Activated B cell treated with CpG ODN at 0.5 μM for 24 hours (primary cell): ENCODE results near the gene MLEC. TPM values are rescaled to one million over a fixed set of nuclear protein-coding genes. Genes with fewer than 3 reads are reported as not detected.

ENCODE experiments used
- ATAC-seq: fragments of 200-7000 bp; cut with Tn5 transposase; one replicate; pipeline ENCODE4 v1.10.0; 2021; ENCODE audit warnings: low read depth, mild to moderate bottlenecking, moderate library complexity
- CTCF ChIA-PET: fragments of 350-600 bp; sonication (Branson Sonifier 250); formaldehyde crosslinking; loops from one replicate; lab custom pipeline; 2021; ENCODE audit warnings: antibody characterized with exemption; lab: Charles Lee
- POLR2A ChIA-PET: fragments of 350-600 bp; sonication (Branson Sonifier 250); formaldehyde crosslinking; loops from one replicate; lab custom pipeline; 2021; ENCODE audit warnings: antibody characterized with exemption; lab: Charles Lee
- DNase-seq: peaks from one replicate; pipeline ENCODE4 v3.0.0; 2022
- H3K27ac Mint-ChIP-seq: one replicate; pipeline ENCODE4 v1.8.0; 2020; ENCODE audit warnings: mixed read lengths
- H3K27me3 Mint-ChIP-seq: one replicate; pipeline ENCODE4 v1.8.0; 2021; ENCODE audit warnings: mixed read lengths
- H3K36me3 Mint-ChIP-seq: one replicate; pipeline ENCODE4 v1.8.0; 2021; ENCODE audit warnings: low read depth, mixed read lengths
- H3K4me1 Mint-ChIP-seq: one replicate; pipeline ENCODE4 v1.8.0; 2021; ENCODE audit warnings: mixed read lengths
- H3K4me3 Mint-ChIP-seq: one replicate; pipeline ENCODE4 v1.8.0; 2020; ENCODE audit warnings: mild to moderate bottlenecking, mixed read lengths
- H3K9me3 Mint-ChIP-seq: one replicate; pipeline ENCODE4 v1.8.0; 2020; ENCODE audit warnings: mixed read lengths
- CTCF ChIP-seq: fragments of 200-600 bp; IDR thresholded peaks from one replicate; pipeline ENCODE4 v1.8.0; 2022; ENCODE audit warnings: antibody characterized with exemption, mild to moderate bottlenecking
- intact Hi-C: fragments of 100-400 bp; cut with micrococcal nuclease; formaldehyde crosslinking; loops from one replicate; pipeline ENCODE4 v1.15.1; 2024
- total RNA-seq: library from RNA; stranded (reverse); gene quantifications from 2 replicates; pipeline ENCODE4 v1.2.3, GENCODE V29; 2022

Gene MLEC
- total RNA-seq, 1 donor from 2014 or later = 69.6 TPM

DNA sequence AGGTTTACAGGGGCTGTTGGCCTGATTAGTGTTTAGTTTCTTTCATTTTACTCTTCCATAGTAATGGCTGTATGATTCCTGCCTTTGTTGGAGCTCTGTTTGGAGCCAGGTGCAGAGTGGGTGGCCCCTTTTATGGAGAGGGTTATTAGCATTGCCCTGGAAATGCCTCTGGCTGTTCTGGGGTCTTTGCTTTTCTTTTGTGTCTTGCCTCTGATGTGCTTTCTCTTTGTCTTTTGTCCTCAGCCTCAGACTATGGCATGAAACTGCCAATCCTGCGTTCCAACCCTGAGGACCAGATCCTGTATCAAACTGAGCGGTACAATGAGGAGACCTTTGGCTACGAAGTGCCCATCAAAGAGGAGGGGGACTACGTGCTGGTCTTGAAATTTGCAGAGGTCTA, 6.9 kb downstream of the MLEC start:
- ChIA-PET POLR2A (no interaction called here), CTCF (interaction anchor here (1.0 to 2.4 kb wide), 2 partner anchors 44 to 47 kb away, joined by 3 to 7 read pairs; no protein-coding TSS in a partner anchor)
- Mint-ChIP-seq H3K9me3 (no peaks in the 10 kb centered on the region), H3K36me3 (peaks cover 62% of the 10 kb centered on the region), H3K4me3 (no peak overlapping the region), H3K27ac (no peak overlapping the region), H3K4me1 (peaks cover 21% of the 10 kb centered on the region), H3K27me3 (no peaks in the 10 kb centered on the region)
- no peak for TF ChIP-seq CTCF
- intact Hi-C loops = no loop called here
- DNase-seq = no peak
- ATAC-seq = no peak

GRCh38 chr12:120696626-120697025, 9.7 kb downstream of the MLEC start:
- H3K27ac Mint-ChIP-seq = no peak overlapping the region
- H3K9me3 Mint-ChIP-seq = no peaks in the 10 kb centered on the region
- CTCF ChIA-PET = no interaction called here

DNA sequence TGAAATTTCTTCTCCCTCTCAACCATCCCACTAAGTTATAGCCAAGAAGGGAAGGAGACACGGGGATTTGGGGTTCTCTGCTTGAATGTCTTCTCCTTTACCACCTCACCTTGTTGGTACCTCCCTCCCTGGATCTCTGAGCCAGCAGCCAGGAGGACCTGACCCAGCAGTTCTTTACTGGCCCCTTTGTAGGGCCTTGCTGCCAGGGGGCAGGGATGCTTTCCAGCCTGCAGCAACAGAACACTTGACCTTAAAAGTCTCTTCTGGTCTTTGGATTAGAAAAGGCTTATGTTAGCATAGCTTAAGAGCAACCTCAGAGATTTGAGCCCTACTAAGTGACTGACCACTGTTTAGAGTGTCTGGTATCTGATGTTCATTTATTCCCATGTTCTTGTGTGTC, 10.4 kb downstream of the MLEC start:
- ChIA-PET CTCF (interaction anchor here (1.4 to 1.8 kb wide), 2 partner anchors 48 to 50 kb away, joined by 3 to 9 read pairs; no protein-coding TSS in a partner anchor), POLR2A (interaction anchor here (0.8 to 1.3 kb wide), 2 partner anchors 9 to 11 kb away, joined by 3 to 4 read pairs; partner anchors contain the start of gene MLEC)
- Mint-ChIP-seq H3K36me3 (peaks cover 94% of the 10 kb centered on the region), H3K4me1 (peaks cover 12% of the 10 kb centered on the region), H3K4me3 (no peak overlapping the region), H3K27ac (no peak overlapping the region), H3K27me3 (no peaks in the 10 kb centered on the region), H3K9me3 (no peaks in the 10 kb centered on the region)
- intact Hi-C loops = no loop called here
- ATAC-seq (no peak), DNase-seq (no peak)
- TF ChIP-seq CTCF = no peak

More at GRCh38 chr12:120696626-120697025, 9.7 kb downstream of the MLEC start:
- H3K27me3 Mint-ChIP-seq = no peaks in the 10 kb centered on the region
- peaks cover 14% of the 10 kb centered on the region for H3K4me1 Mint-ChIP-seq
- POLR2A ChIA-PET = no interaction called here
- no peak for TF ChIP-seq CTCF
- H3K36me3 Mint-ChIP-seq = peaks cover 90% of the 10 kb centered on the region
- no peak for DNase-seq
- intact Hi-C loops = no loop called here
- H3K4me3 Mint-ChIP-seq = no peak overlapping the region
- ATAC-seq = no peak

DNA sequence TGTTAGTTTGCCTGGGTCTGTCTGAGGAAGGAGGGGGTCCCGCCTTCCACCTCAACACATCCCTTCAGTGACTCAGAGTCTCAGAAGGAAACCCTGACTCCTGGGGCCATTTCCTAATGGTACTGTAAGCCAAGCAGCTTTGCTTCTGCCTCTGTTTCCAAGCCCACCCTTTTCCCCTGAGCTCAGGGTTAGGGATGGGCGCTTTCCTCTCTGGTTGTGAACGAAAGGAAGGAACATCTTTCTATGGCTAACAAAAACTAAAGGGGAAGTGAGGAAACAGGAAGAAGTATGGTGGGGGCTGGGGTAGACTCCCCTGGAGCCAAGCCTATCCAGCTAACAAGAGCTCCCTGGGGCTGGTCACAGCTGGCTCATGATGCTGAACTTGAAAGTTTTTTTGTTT, 11.7 kb downstream of the MLEC start:
- ChIA-PET POLR2A (interaction anchor here (0.6 to 1.3 kb wide), 4 partner anchors 10 to 1187 kb away, joined by 3 to 8 read pairs (median 4); no protein-coding TSS in a partner anchor), CTCF (interaction anchor here (1.8 kb wide), 1 partner anchor 49 kb away, joined by 9 read pairs; no protein-coding TSS in a partner anchor)
- DNase-seq = no peak
- H3K9me3 Mint-ChIP-seq = no peaks in the 10 kb centered on the region
- H3K27ac Mint-ChIP-seq = no peak overlapping the region
- H3K4me3 Mint-ChIP-seq = no peak overlapping the region
- no peaks in the 10 kb centered on the region for H3K27me3 Mint-ChIP-seq
- ATAC-seq = no peak
- no peak for TF ChIP-seq CTCF
- peaks cover 11% of the 10 kb centered on the region for H3K4me1 Mint-ChIP-seq
- H3K36me3 Mint-ChIP-seq = peaks cover 95% of the 10 kb centered on the region
- intact Hi-C loops = no loop called here

DNA sequence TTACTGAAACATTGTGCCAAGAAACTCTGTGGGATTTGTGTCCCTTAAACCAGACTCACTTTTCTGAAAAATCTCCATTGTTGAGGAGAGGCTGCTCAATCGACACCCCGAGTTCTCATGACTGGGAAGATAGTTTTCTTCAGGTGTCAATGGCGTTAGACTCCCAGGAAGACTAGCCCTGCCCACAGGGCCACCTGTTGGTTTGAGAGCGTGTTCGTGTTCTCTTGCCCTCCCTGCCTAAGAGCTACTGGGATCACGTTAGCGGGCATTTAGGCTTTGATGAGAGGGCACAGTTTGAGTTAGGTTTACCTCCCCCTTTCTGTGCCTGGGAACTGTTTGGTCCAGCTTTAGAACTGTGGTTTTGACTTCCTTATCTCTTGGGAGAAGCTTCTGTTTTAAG, 12.6 kb downstream of the MLEC start:
- intact Hi-C loops = no loop called here
- TF ChIP-seq CTCF = no peak
- ATAC-seq (no peak), DNase-seq (no peak)
- Mint-ChIP-seq H3K27me3 (no peaks in the 10 kb centered on the region), H3K4me1 (peaks cover 11% of the 10 kb centered on the region), H3K9me3 (no peaks in the 10 kb centered on the region), H3K36me3 (peaks cover 87% of the 10 kb centered on the region), H3K27ac (no peak overlapping the region), H3K4me3 (no peak overlapping the region)
- ChIA-PET POLR2A (interaction anchor here (0.6 kb wide), 1 partner anchor 24 kb away, joined by 3 read pairs; no protein-coding TSS in a partner anchor), CTCF (no interaction called here)
